Pancreas (tissue), 10 donors: Measurements from ENCODE around the gene C16orf78. TPM values are rescaled to one million over a fixed set of nuclear protein-coding genes. Genes with fewer than 3 reads are reported as not detected.

ENCODE experiments used
- ATAC-seq, 4 donors: fragments of 200-7000 bp; cut with Tn5 transposase; one replicate each; pipeline versions ENCODE4 v1.8.0 to v1.9.1; 2020; ENCODE audit warnings: mild to moderate bottlenecking in 4 of 4, moderate library complexity in 4 of 4
- DNase-seq, 6 donors: peaks; one replicate each; pipeline ENCODE4 v3.0.0-alpha.2; 2020
- FAIRE-seq: peaks from 2 replicates; lab custom pipeline; 2012; peaks lifted over from hg19 to GRCh38; lab: Jason Lieb, UNC
- H3K27ac ChIP-seq, 4 donors: fragments of 200-600 bp; sonication (generic); 1 replicate in 3 of 4; 2 replicates in 1 of 4; pipeline versions ENCODE4 v1.5.0 to v1.8.0; 2020
- H3K27me3 ChIP-seq, 4 donors: fragments of 200-600 bp; one replicate each; pipeline ENCODE4 v1.8.0; 2021
- H3K36me3 ChIP-seq, 3 donors: fragments of 200-600 bp; sonication (generic) in 1 of 3; one replicate each; pipeline versions ENCODE4 v1.5.0 to v1.8.0; 2020 to 2021
- H3K4me1 ChIP-seq, 3 donors: fragments of 200-600 bp; one replicate each; pipeline ENCODE4 v1.8.0; 2021
- H3K4me3 ChIP-seq, 4 donors: fragments of 200-600 bp; sonication (generic) in 2 of 4; one replicate each; pipeline versions ENCODE4 v1.5.0 to v1.8.0; 2020 to 2021
- H3K9me3 ChIP-seq, 4 donors: fragments of 200-600 bp; one replicate each; pipeline ENCODE4 v1.8.0; 2021
- CTCF ChIP-seq, 4 donors: fragments of 200-600 bp; sonication (generic) in 3 of 4; IDR thresholded peaks; one replicate each; pipeline versions ENCODE4 v1.5.0 to v1.8.0; 2021; ENCODE audit warnings: antibody characterized with exemption in 4 of 4
- WGBS, 2 donors: extraction: QIAGEN DNeasy Blood & Tissue Kit; methylation state at CpG; one replicate each; pipeline ENCODE4 v1.1.7; 2013; 5-methylcytosine and 5-hydroxymethylcytosine counted together
- intact Hi-C, 3 donors: fragments of 100-400 bp; cut with DNase I; formaldehyde crosslinking; loops; one replicate each; pipeline versions ENCODE4 v1.11.1 to v1.14.2; 2022
- polyA plus RNA-seq, 2 donors: library from polyadenylated mRNA; stranded (reverse); fragments of 200-250 nt; gene quantifications; one replicate each; pipeline ENCODE4 v1.2.3, GENCODE V29; 2013
- total RNA-seq, 6 donors: library from RNA; stranded (reverse); fragmentation: NEBNext Ultra II Directional in 4 of 6; extraction: Animal tissue kit (Norgen Biotek cat#: 25700) in 4 of 6; gene quantifications; one replicate each; pipeline versions ENCODE4 v1.2.1 to v1.2.4, GENCODE V29; 2021 to 2023
- donor health status: healthy with polysubstance abuse.
- donor health status: DM: no; HTN: no; CAD: no; lungs with moderate emphysema.
- donor health status: DM: no; HTN: no; CAD: no.
- donor health status: control.
- donor health status: control.
- donor health status: Bipolar disorder and iron deficiency.
- donor health status: DM: yes; HTN: yes; CAD: no.
- donor health status: DM: no; HTN: no; CAD: no.
- donor health status: DM: no; HTN: no; CAD: no.
- donor health status: DM: yes; HTN: yes; CAD: no.

C16orf78 gene, protein sequence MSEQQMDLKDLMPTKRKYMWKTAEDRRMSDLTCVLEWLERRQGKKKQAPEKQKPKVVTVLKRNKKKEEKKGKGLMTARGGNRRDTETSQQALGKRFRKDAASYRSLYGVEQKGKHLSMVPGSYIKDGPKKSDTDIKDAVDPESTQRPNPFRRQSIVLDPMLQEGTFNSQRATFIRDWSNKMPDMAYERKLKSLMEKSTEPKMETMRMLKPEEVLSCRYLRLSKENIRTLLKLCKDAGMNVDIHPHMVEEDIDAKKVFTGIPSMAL
- total RNA-seq (not detected), polyA plus RNA-seq (not detected)

- intact Hi-C loops: no loop called here
- no peak for DNase-seq
- ATAC-seq: no peak
- no peaks in the 10 kb centered on the region for H3K4me1 ChIP-seq
- H3K27me3 ChIP-seq: no peaks in the 10 kb centered on the region
- H3K4me3 ChIP-seq: no peak within 1 kb of the TSS
- H3K9me3 ChIP-seq: no peaks in the 10 kb centered on the region
- 77% methylated on average over 4 of the region's 4 CpGs for whole genome bisulfite sequencing, 2 donors
- no peak for TF ChIP-seq CTCF (IDR thresholded peaks at IDR 0.05)
- no peak for FAIRE-seq
- no peak within 1 kb of the TSS for H3K27ac ChIP-seq
- H3K36me3 ChIP-seq: no peaks in the 10 kb centered on the region
Observed at GRCh38 chr16:49373504-49373903, at the start of gene C16orf78. Gene C16orf78, plus strand, starts transcription at chr16:49373804. Its CDS starts 136 bp downstream, at chr16:49373940.

DNA sequence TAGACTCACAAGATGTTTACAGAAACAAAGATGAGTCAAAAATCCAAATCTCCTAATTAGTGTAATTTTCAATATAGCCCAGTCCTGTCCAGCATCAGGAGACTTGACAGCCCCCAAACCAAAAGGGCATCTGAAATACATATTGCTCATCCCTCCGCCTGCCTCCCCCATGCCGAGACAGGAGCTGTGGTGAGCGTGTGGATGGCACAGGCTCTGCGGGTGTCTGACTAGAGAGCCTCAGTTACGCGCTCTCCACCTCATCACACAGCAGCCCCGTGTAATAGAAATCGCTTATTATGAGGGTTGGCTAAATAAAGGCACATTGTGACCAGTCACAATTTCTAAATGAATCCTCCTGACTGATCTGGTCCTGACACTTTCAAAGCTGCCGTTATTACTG, 48.9 kb upstream of the C16orf78 start:
- DNase-seq: no peak
- TF ChIP-seq CTCF (IDR thresholded peaks at IDR 0.05): no peak
- Histone ChIP-seq H3K27me3 (no peaks in the 10 kb centered on the region), H3K36me3 (no peaks in the 10 kb centered on the region), H3K9me3 (no peaks in the 10 kb centered on the region), H3K4me1 (no peaks in the 10 kb centered on the region), H3K4me3 (no peak overlapping the region), H3K27ac (no peak overlapping the region)
- ATAC-seq: no peak
- WGBS, 2 donors: 82 to 87% methylated on average over 9 of the region's 9 CpGs
- intact Hi-C loops: no loop called here
- no peak for FAIRE-seq

DNA sequence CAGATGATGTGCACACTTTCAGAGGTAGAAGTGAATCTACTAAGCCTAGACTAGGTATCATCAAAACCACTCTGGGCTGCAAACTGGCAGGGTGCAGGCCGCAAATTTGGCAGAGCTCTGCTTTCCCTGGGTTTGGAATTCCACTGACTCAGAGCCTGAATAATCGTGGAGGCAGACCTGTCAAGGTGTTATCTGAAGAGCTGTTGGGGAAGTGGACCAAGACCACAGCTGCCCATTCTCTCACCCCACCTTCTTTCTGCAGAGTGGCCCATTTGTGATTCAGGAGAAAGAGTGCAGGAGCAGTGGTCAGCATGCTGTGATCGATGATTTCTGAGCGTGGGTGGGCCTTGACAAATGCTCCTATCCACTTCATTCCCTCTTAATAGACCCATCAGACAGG, 46.1 kb upstream of the C16orf78 start:
- intact Hi-C loops: no loop called here
- ATAC-seq (peak; percentile 85 to 96 (median 86)), DNase-seq (peak in 4 of 6 donors; percentile 40 to 67 (median 59)), FAIRE-seq (no peak)
- TF ChIP-seq CTCF (IDR thresholded peaks at IDR 0.05): no peak
- Histone ChIP-seq H3K36me3 (no peaks in the 10 kb centered on the region), H3K4me3 (no peak overlapping the region), H3K4me1 (no peaks in the 10 kb centered on the region), H3K9me3 (no peaks in the 10 kb centered on the region), H3K27me3 (no peaks in the 10 kb centered on the region), H3K27ac (no peak overlapping the region)
- 19 to 34% methylated on average over 4 of the region's 4 CpGs for WGBS, 2 donors

DNA sequence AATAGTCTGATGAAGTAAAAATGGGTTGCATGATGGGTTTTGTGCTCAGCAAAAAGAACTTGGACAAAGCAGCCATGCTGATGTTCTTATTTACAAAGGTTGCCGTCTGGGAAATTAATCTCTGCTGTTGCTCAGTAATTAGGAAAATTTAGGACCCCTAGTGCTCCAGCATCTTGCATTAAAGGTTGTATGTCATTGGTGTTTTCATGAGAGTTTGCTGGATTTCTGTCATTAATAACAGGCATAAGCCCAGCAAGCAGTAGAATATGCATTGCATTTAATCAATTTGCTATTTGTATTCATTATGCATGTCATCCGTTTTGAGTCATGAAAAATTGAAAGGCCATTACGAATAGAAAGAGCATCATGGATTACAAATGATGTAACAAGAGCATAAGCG, 45.3 kb upstream of the C16orf78 start:
- Histone ChIP-seq H3K27ac (no peak overlapping the region), H3K36me3 (no peaks in the 10 kb centered on the region), H3K4me1 (no peaks in the 10 kb centered on the region), H3K27me3 (no peaks in the 10 kb centered on the region), H3K9me3 (no peaks in the 10 kb centered on the region), H3K4me3 (no peak overlapping the region)
- ATAC-seq (no peak), FAIRE-seq (no peak), DNase-seq (no peak)
- intact Hi-C loops: no loop called here
- 79 to 81% methylated on average over 4 of the region's 4 CpGs for WGBS, 2 donors
- no peak for TF ChIP-seq CTCF (IDR thresholded peaks at IDR 0.05)

DNA sequence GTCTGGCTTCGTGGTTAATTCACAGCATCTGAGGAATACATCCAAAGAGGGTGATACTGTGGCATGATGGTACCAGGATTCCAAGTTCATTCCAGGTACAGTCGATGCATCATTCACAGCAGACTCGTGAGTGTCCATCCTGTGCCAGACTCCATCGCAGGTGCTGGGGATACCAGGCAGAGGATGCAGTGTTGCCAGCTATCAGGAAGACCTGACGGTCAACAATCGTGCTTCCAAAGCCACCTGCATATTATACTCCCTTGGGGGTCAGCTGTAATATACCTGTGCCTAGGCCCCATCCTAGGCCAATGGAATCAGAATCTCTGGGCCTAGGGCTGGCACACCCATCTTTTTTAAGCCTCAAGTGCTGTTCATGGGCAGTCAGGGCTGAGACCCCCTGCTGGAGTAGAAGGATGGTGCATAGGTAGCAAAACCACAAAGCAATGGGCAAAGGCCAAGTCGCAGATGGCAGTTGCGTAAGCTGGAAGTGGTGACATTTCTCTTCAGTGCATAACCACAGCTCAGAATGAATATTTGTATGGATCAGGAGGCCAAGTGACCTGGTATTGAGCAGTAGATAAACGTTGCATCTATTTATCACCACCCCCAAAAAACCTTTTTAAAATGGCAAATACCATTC, 42.9 kb upstream of the C16orf78 start:
- TF ChIP-seq CTCF (IDR thresholded peaks at IDR 0.05): no peak
- no peak for ATAC-seq
- 73 to 76% methylated on average over 9 of the region's 9 CpGs for WGBS, 2 donors
- no peaks in the 10 kb centered on the region for H3K27me3 ChIP-seq
- no peak overlapping the region for H3K4me3 ChIP-seq
- H3K4me1 ChIP-seq: no peaks in the 10 kb centered on the region
- H3K9me3 ChIP-seq: no peaks in the 10 kb centered on the region
- FAIRE-seq: no peak
- DNase-seq: no peak
- intact Hi-C loops: no loop called here
- H3K36me3 ChIP-seq: no peaks in the 10 kb centered on the region
- H3K27ac ChIP-seq: no peak overlapping the region
